Stomach (tissue), 4 donors: ENCODE results near the gene RBM6.

ENCODE experiments used
- CTCF ChIP-seq, 7 experiments: fragments of 450-650 bp in 4 of 7; fragments of 200-600 bp in 3 of 7; sonication (generic) in 3 of 7; IDR thresholded peaks; one replicate each; pipeline ENCODE4 v1.5.1; 2016 to 2019; ENCODE audit warnings: antibody characterized with exemption in 7 of 7, control low read depth in 2 of 7, mild to moderate bottlenecking in 1 of 7
- POLR2AphosphoS5 ChIP-seq, 3 donors: sonication (generic); formaldehyde crosslinking; IDR thresholded peaks; one replicate each; pipeline ENCODE4 v1.6.1; 2016; ENCODE audit warnings: antibody characterized with exemption in 3 of 3

GRCh38 chr3:50102558-50102957, 162.6 kb downstream of the RBM6 start:
- no peak for TF ChIP-seq CTCF (IDR thresholded peaks at IDR 0.05)
- TF ChIP-seq POLR2AphosphoS5 (IDR thresholded peaks at IDR 0.05), result no peak
